Measurements from ENCODE around the gene EGFL7. TPM values are rescaled to one million over a fixed set of nuclear protein-coding genes. Genes with fewer than 3 reads are reported as not detected.

Gene EGFL7
- total RNA-seq, 1 experiment from 2014 or later = 53.1 TPM

GRCh38 chr9:136676297-136676794, 13.6 kb downstream of the EGFL7 start:
- H3K4me3 ChIP-seq = no peak overlapping the region
- ChIA-PET POLR2A (ENCODE audit: unreplicated experiment) (interaction anchor here (0.6 kb wide), 2 partner anchors 50 to 193 kb away, joined by 4 to 6 read pairs; no protein-coding TSS in a partner anchor), CTCF (no interaction called here)
- H3K27me3 ChIP-seq (ENCODE audit: insufficient read depth, low read depth) = no peaks in the 10 kb centered on the region
- H3K4me1 ChIP-seq (replicated peaks; ENCODE audit: insufficient read depth) = no peaks in the 10 kb centered on the region
- no peak overlapping the region for H3K27ac ChIP-seq
- intact Hi-C loops (cut with micrococcal nuclease; ENCODE audit: unreplicated experiment) = loop anchor here (10.0 kb wide), 1 partner anchor 48 kb away; no protein-coding TSS in a partner anchor
- H3F3A ChIP-seq (ENCODE audit: insufficient read depth, low read depth) = peaks cover 12% of the 10 kb centered on the region; the same call in 1 of the 2 replicates
- no peaks in the 10 kb centered on the region for H3K36me3 ChIP-seq (ENCODE audit: low read depth)
- BruUV-seq (replicated peaks) = no TSS peak
- H3K4me2 ChIP-seq = no peak overlapping the region
- peaks cover 9% of the 10 kb centered on the region for H4K20me1 ChIP-seq (ENCODE audit: insufficient read depth)
- no peaks in the 10 kb centered on the region for H3K9me3 ChIP-seq (ENCODE audit: insufficient read depth, low read depth)
- H3K79me2 ChIP-seq (ENCODE audit: low read depth) = no peaks in the 10 kb centered on the region
- TF ChIP-seq CTCF (conservative IDR thresholded peaks at IDR 0.05) = no peak
- no peak for TF ChIP-seq EZH2 (IDR thresholded peaks at IDR 0.05; ENCODE audit: low read depth)
- no peak for DNase-seq
- no peaks in the 10 kb centered on the region for H3K9me2 ChIP-seq (ENCODE audit: insufficient read depth)
- no peak overlapping the region for H2AFZ ChIP-seq

- intact Hi-C loops (cut with micrococcal nuclease; ENCODE audit: unreplicated experiment) = loop anchor here (10.0 kb wide), 1 partner anchor 48 kb away; no protein-coding TSS in a partner anchor
- Histone ChIP-seq H3K4me2 (no peak overlapping the region), H3K27ac (no peak overlapping the region), H3K4me1 (replicated peaks; ENCODE audit: insufficient read depth) (no peaks in the 10 kb centered on the region), H3K27me3 (ENCODE audit: insufficient read depth, low read depth) (no peaks in the 10 kb centered on the region), H4K20me1 (ENCODE audit: insufficient read depth) (peaks cover 13% of the 10 kb centered on the region), H3F3A (ENCODE audit: insufficient read depth, low read depth) (peaks cover 12% of the 10 kb centered on the region; the same call in 1 of the 2 replicates), H3K9me2 (ENCODE audit: insufficient read depth) (no peaks in the 10 kb centered on the region), H3K79me2 (ENCODE audit: low read depth) (no peaks in the 10 kb centered on the region), H3K36me3 (ENCODE audit: low read depth) (no peaks in the 10 kb centered on the region), H3K9me3 (ENCODE audit: insufficient read depth, low read depth) (no peaks in the 10 kb centered on the region), H2AFZ (no peak overlapping the region), H3K4me3 (no peak overlapping the region)
- POLR2A ChIA-PET (ENCODE audit: unreplicated experiment) = no interaction called here
- no peak for DNase-seq
- no TSS peak for BruUV-seq (replicated peaks)
- CTCF ChIA-PET = no interaction called here
- TF ChIP-seq EZH2 (IDR thresholded peaks at IDR 0.05; ENCODE audit: low read depth) (no peak), CTCF (conservative IDR thresholded peaks at IDR 0.05) (no peak)
Measured at GRCh38 chr9:136676920-136677686, 14.4 kb downstream of the EGFL7 start.

GRCh38 chr9:136678034-136678433, 15.3 kb downstream of the EGFL7 start:
- DNase-seq = no peak
- no peak for TF ChIP-seq EZH2 (IDR thresholded peaks at IDR 0.05; ENCODE audit: low read depth)
- TF ChIP-seq CTCF (conservative IDR thresholded peaks at IDR 0.05) = no peak
- no TSS peak for BruUV-seq (replicated peaks)
- H3K4me3 ChIP-seq = no peak overlapping the region
- no peak overlapping the region for H3K27ac ChIP-seq
- H2AFZ ChIP-seq = no peak overlapping the region
- no peaks in the 10 kb centered on the region for H3K4me1 ChIP-seq (replicated peaks; ENCODE audit: insufficient read depth)
- no peaks in the 10 kb centered on the region for H3K9me2 ChIP-seq (ENCODE audit: insufficient read depth)
- no peaks in the 10 kb centered on the region for H3K27me3 ChIP-seq (ENCODE audit: insufficient read depth, low read depth)
- no peak overlapping the region for H3K4me2 ChIP-seq
- H4K20me1 ChIP-seq (ENCODE audit: insufficient read depth) = peaks cover 16% of the 10 kb centered on the region
- ChIA-PET CTCF (no interaction called here), POLR2A (ENCODE audit: unreplicated experiment) (no interaction called here)
- intact Hi-C loops (cut with micrococcal nuclease; ENCODE audit: unreplicated experiment) = loop anchor here (10.0 kb wide), 1 partner anchor 47 kb away; no protein-coding TSS in a partner anchor
- H3K9me3 ChIP-seq (ENCODE audit: insufficient read depth, low read depth) = no peaks in the 10 kb centered on the region
- no peaks in the 10 kb centered on the region for H3K36me3 ChIP-seq (ENCODE audit: low read depth)
- peaks cover 8% of the 10 kb centered on the region; the same call in 1 of the 2 replicates for H3F3A ChIP-seq (ENCODE audit: insufficient read depth, low read depth)
- 0 out of 2 replicates have a peak, but pooled peaks cover 3% of the 10 kb centered on the region for H3K79me2 ChIP-seq (ENCODE audit: low read depth)
